ENCODE measurements around the gene CHEK2.
"Not testable (repeated sequence)": the region's sequence is repeated elsewhere in the genome, so short reads cannot be mapped to it uniquely, and the experiment has no call there.

CHEK2 gene

GRCh38 chr22:28741785-28742561 is at the start of gene CHEK2, which contains the start of gene HSCB:
Gene CHEK2 (minus strand): TSS chr22:28741820. CDS start chr22:28734721, 7,099 bp downstream.
Gene HSCB (plus strand): TSS chr22:28742039. CDS start chr22:28742096, 57 bp downstream.
- peak; percentile 97 to 98 for DNase-seq

GRCh38 chr22:28791124-28791523 is 49.5 kb upstream of the CHEK2 start:
- no peak for DNase-seq

GRCh38 chr22:28788601-28789000 is 47.0 kb upstream of the CHEK2 start:
- DNase-seq: no peak

- no peak for DNase-seq
These were observed 42.4 kb upstream of the CHEK2 start for GRCh38 chr22:28783786-28784671.

DNA sequence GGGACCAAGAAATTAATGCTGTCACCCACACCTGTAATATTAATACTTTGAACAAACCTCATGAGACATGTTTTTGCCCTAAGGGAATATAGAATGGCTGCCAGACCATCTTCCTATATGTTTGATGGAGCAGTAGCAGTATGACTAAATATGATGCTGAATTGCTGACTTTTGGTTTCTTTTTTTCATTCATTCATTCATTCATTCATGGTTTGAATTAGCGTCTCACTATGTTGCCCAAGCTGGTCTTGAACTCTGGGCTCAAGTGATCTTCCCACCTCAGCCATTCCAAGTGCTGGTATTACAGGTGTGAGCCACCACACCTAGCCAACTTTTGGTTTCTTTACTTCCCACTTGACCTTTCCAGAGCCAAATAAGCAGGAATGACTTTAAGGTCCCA is 38.7 kb upstream of the CHEK2 start:
- DNase-seq: no peak

GRCh38 chr22:28779833-28780232 is 38.2 kb upstream of the CHEK2 start:
- DNase-seq: no peak

- DNase-seq: no peak
These were observed 32.8 kb upstream of the CHEK2 start for GRCh38 chr22:28774378-28774777.

DNA sequence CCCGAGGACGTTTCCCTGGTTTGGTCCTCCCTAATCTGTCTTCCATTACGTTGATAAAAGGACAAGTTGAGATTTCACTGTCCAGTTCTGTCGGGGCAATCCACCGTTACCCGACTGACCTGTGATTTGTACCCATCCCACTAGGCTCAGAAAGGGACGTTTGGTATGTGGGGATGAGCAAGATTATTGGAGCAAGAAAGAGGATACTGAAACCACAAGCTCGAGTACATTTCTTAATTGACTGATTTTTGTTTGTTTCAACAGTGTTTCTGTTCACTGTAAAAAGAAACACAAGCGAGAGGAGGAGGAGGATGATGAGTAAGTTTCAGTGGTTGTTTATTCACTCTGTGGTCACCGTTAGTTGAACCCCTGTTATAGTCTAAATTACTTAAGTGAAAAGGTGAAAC is 31.8 kb upstream of the CHEK2 start:
- DNase-seq: no peak

DNA sequence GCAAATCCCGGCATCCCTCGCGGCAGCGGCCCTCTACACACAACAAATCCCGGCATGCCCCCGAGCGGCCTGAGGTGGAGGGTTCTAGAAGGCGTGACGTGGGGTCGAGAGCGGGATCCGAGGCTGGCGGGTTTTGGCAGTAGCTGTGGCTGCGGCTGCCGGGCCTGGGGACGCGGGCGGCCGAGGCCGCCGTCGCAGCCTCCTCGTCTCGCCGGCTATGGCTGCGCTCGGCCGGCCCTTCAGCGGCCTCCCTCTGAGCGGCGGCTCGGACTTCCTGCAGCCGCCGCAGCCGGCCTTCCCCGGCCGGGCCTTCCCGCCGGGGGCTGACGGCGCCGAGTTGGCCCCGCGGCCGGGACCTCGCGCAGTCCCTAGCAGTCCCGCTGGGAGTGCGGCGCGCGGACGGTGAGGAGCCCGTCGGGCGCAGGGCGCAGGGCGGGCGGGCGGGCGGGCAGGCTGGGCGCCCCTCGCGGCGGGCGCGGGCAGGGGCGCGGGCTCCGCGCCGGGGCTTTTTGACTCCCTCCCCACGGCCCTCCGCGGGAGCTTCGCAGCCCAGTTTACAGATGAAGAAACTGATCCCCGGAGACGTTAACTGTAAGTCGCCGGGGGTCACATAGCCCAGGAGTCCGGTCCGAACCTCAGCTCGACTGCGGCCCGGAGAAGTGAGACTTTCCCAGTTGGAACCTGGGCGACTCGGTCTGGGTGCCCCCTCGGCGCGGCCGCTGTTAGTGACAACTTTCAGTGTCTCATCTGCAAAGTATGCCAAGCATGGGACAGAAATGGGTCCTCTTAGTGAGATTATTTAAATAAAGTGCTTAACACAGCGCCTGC is 31.2 kb upstream of the CHEK2 start, which contains the start of gene CCDC117:
CCDC117 (plus strand) TSS at position 63 of the 828 bp plus-strand sequence; CDS start at position 218, 155 bp downstream.
- peak; percentile 93 to 96 for DNase-seq

DNA sequence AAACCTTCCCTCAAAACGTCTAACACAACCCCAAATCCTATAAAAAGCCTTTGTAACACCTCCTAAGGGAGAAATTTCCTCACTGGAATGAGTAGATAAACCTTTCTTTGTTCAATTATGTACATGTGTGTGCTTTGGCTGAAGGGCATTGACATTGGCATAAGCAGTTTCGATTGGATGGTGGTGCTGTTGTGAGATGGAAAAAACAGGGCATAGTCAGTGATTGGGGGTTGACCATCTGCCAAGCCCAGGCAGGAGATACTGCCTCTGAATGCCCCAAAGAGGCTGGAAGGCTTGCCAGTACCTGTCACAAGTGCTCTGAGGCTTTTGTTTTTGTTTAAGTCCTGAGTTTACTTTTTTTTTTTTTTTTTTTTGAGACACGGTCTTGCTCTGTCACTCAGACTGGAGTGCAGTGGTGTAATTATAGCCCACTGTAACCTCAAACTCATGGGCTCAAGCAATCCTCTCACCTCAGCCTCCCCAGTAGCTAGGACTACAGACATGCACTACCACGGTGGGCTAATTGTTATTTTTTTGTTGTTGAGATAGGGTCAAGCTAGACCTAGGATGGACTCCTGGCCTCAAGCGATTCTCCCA is 29.7 kb upstream of the CHEK2 start:
- DNase-seq: no peak

DNA sequence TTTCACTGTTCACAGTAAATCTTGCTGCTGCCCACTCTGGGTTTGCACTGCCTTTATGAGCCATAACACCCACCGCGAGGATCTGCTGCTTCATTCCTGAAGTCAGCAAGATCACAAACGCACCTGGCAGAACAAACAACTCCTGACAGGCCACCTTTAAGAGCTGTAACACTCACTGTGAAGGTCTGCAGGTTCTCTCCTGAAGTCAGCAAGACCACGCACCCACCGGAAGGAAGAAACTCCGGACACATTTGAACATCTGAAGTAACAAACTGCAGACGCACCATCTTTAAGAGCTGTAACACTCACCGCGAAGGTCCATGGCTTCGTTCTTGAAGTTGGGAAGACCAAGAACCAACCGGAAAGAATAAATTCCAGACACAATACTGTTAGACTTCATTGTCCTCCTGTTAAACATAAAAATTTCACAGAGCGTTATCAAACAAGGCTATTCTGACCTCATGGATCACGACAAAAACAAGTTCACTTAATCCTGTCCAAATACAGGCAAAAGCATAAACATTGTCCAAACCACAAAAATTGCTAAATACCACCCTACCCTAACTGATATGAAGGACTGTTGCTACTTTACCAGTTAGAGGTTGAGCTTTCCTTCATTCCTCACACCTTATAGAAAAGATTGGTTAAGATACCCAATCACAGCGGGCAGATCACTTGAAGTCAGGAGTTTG is 27.9 kb upstream of the CHEK2 start:
- DNase-seq: no peak

DNA sequence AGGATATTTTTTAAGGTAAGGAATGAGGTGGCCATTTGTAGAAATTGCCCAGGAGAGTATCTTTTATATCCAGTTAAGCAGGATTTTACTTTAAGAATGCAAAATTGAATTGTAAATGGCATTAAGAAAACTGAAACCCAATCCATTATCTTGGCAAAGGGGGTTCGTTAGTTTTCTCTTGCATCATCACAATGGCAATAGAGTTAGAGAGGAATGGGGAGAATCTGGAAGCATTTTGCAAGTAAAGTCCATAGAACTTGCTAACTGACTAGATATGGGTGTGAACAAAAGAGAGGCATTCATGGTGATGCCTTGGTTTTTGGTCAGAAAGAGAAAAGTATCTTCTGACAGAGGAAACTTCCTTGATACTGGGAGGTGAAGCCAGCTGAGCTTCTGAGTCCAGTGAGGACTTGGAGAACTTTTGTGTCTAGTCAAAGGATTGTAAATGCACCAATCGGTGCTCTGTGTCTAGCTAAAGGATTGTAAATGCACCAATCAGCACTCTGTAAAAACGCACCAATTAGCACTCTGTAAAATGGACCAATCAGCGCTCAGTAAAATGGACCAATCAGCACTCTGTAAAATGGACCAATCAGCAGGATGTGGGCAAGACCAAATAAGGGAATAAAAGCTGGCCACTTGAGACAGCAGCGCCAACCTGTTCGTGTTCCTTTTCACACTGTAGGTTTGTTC is 27.2 kb upstream of the CHEK2 start:
- no peak for DNase-seq

DNA sequence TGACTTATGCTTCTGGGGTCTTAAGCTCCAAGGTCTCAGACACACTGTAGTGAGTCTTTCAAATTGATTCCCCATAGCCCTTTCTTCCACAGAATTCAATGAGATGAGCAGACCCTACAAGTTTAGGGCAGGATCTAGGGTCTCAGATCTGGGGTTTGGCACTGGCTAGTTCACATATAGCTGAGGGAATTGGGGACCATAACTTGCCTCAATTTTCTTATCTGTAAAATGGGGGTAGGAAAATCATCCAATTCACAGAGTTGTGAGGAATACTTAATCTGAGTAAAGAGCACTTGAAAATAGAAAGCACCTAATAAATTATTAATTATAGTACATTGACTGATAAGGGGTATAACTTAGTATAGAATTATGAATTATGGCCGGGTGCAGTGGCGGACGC is 25.0 kb upstream of the CHEK2 start:
- DNase-seq: no peak

- DNase-seq: not testable (repeated sequence)
These were observed 20.4 kb upstream of the CHEK2 start for GRCh38 chr22:28762000-28762399.

- DNase-seq: no peak
These were observed 19.8 kb upstream of the CHEK2 start for GRCh38 chr22:28761449-28761755.

GRCh38 chr22:28759861-28760560 is 18.4 kb upstream of the CHEK2 start:
- DNase-seq: no peak

DNA sequence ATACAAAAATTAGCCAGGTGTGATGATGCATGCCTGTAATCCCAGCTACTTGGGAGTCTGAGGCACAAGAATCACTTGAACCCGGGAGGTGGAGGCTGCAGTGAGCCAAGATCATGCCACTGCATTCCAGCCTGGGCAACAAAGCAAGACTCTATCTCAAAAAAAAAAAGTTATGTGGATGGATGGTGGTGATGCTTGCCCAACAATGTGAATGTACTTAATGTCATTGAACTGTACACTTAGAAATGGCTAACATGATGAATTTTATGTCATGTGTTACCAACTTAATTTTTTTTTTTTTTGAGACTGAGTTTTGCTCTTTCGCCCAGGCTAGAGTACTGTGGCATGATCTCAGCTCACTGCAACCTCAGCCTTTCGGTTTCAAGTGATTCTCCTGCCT is 12.9 kb upstream of the CHEK2 start:
- not testable (repeated sequence) for DNase-seq

DNA sequence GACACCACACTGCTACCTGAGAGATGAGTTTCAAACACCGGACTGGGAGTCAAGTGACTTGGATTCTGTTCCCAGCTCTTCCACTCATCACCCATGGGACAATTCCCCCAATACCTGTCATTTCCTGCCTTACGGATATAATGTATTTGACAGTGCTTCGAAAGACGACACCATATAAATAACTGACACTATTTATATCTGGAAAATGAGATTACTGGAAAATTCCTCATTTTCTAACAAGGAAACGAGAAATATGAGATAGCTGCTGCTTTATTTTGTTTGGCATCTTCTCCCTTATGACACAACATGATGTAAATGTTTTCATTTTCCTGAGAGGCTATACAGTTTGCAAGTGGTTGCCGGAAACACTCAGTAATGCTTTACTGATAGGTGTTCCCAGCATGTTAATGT is 8.9 kb upstream of the CHEK2 start:
- DNase-seq: no peak

DNA sequence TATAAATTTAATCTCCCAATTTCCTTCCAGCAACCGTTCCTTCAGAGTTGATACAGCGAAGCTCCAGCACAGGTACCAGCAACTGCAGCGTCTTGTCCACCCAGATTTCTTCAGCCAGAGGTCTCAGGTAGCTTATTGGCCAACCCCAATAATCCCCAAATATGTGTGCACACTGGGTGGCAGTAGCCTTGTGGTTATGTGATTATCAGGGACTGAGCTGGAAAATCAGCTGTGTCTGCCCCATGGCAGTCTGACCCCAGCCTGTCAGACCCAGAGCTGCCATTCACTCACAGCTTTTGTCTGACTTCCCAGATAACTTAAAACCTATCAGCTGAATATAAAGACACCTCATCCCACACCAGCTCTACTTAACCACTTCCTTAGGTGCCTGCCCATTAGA is 2.2 kb upstream of the CHEK2 start:
- no peak for DNase-seq

- DNase-seq: peak in 1 of 2 donors; percentile 76
These were observed 942 bp upstream of the CHEK2 start for GRCh38 chr22:28742562-28742962.
